IPS-18c (cell line): ENCODE data around the gene SLX1A.
"Not testable (repeated sequence)": the region's sequence is repeated elsewhere in the genome, so short reads cannot be mapped to it uniquely, and the experiment has no call there.

Source experiments
- H3K4me3 ChIP-seq: 2 replicates; pipeline ENCODE4 v1.7.0; 2013; ENCODE audit warnings: low read depth, mild to moderate bottlenecking, low read length, moderate library complexity; ENCODE audit not compliant: insufficient read depth
- H3K9me3 ChIP-seq: one replicate; pipeline ENCODE4 v1.6.1; 2013; ENCODE audit warnings: mild to moderate bottlenecking, low read length, moderate library complexity; ENCODE audit not compliant: control insufficient read depth, insufficient read depth

SLX1A gene

GRCh38 chr16:30193615-30194014 lies at the start of gene SLX1A, which contains the start of gene BOLA2B:
Gene SLX1A (plus strand): TSS chr16:30193875. CDS start chr16:30194085, 210 bp downstream.
Gene BOLA2B (minus strand): TSS chr16:30193666. CDS start chr16:30193595, 71 bp downstream.
- H3K4me3 ChIP-seq, H3K9me3 ChIP-seq: not testable (repeated sequence)

- H3K4me3 ChIP-seq, result no peak overlapping the region
- H3K9me3 ChIP-seq, result no peaks in the 10 kb centered on the region
Observed at GRCh38 chr16:30144017-30144416, 49.7 kb upstream of the SLX1A start.

GRCh38 chr16:30144917-30145316 lies 48.8 kb upstream of the SLX1A start:
- H3K4me3 ChIP-seq, result no peak overlapping the region
- no peaks in the 10 kb centered on the region for H3K9me3 ChIP-seq

- Histone ChIP-seq H3K9me3 (no peaks in the 10 kb centered on the region), H3K4me3 (no peak overlapping the region)
Observed at GRCh38 chr16:30145657-30146056, 48.0 kb upstream of the SLX1A start.

- no peaks in the 10 kb centered on the region for H3K9me3 ChIP-seq
- no peak overlapping the region for H3K4me3 ChIP-seq
Observed at GRCh38 chr16:30147843-30148510, 45.7 kb upstream of the SLX1A start.

- peaks cover 2% of the 10 kb centered on the region for H3K9me3 ChIP-seq
- H3K4me3 ChIP-seq, result no peak overlapping the region
Observed at GRCh38 chr16:30149250-30149930, 44.3 kb upstream of the SLX1A start.

GRCh38 chr16:30151091-30151490 lies 42.6 kb upstream of the SLX1A start:
- peaks cover 2% of the 10 kb centered on the region for H3K9me3 ChIP-seq
- H3K4me3 ChIP-seq, result no peak overlapping the region

GRCh38 chr16:30152517-30152916 lies 41.2 kb upstream of the SLX1A start:
- H3K4me3 ChIP-seq, result no peak overlapping the region

GRCh38 chr16:30155188-30155587 lies 38.5 kb upstream of the SLX1A start:
- Histone ChIP-seq H3K9me3 (peaks cover 2% of the 10 kb centered on the region), H3K4me3 (no peak overlapping the region)

More at GRCh38 chr16:30152517-30152916, 41.2 kb upstream of the SLX1A start:
- H3K9me3 ChIP-seq, result peaks cover 2% of the 10 kb centered on the region

- Histone ChIP-seq H3K4me3 (no peak overlapping the region), H3K9me3 (peaks cover 2% of the 10 kb centered on the region)
Observed at GRCh38 chr16:30157214-30157613, 36.5 kb upstream of the SLX1A start.

- Histone ChIP-seq H3K9me3 (no peaks in the 10 kb centered on the region), H3K4me3 (no peak overlapping the region)
Observed at GRCh38 chr16:30163538-30163937, 30.1 kb upstream of the SLX1A start.

GRCh38 chr16:30166202-30166902 lies 27.3 kb upstream of the SLX1A start:
- H3K9me3 ChIP-seq, result peaks cover 2% of the 10 kb centered on the region

GRCh38 chr16:30168746-30169145 lies 24.9 kb upstream of the SLX1A start:
- not testable (repeated sequence) for H3K9me3 ChIP-seq, H3K4me3 ChIP-seq

More at GRCh38 chr16:30166202-30166902, 27.3 kb upstream of the SLX1A start:
- no peak overlapping the region for H3K4me3 ChIP-seq

- not testable (repeated sequence) for H3K4me3 ChIP-seq, H3K9me3 ChIP-seq
Observed at GRCh38 chr16:30169416-30169815, 24.3 kb upstream of the SLX1A start.

GRCh38 chr16:30170145-30170544 lies 23.5 kb upstream of the SLX1A start:
- not testable (repeated sequence) for H3K9me3 ChIP-seq, H3K4me3 ChIP-seq

GRCh38 chr16:30173054-30173453 lies 20.6 kb upstream of the SLX1A start:
- peaks cover 2% of the 10 kb centered on the region for H3K9me3 ChIP-seq
- H3K4me3 ChIP-seq, result no peak overlapping the region

- H3K9me3 ChIP-seq, H3K4me3 ChIP-seq: not testable (repeated sequence)
Observed at GRCh38 chr16:30176876-30177275, 16.8 kb upstream of the SLX1A start.

- Histone ChIP-seq H3K4me3 (no peak overlapping the region), H3K9me3 (no peaks in the 10 kb centered on the region)
Observed at GRCh38 chr16:30179195-30179594, 14.5 kb upstream of the SLX1A start.
